ENCODE data around the gene CNEP1R1.
A peak's percentile ranks its signal among the peaks of the same experiment; 100 is the strongest.

CNEP1R1 gene

GRCh38 chr16:50035468-50035992 is 10.5 kb downstream of the CNEP1R1 start:
- no peak overlapping the region for H3K27ac ChIP-seq
- no peak for TF ChIP-seq CTCF (IDR thresholded peaks at IDR 0.05)
- no peak for DNase-seq (ENCODE audit: low spot score)
- no peak overlapping the region for H3K4me3 ChIP-seq

- DNase-seq (ENCODE audit: low spot score) = no peak
- no peak overlapping the region for H3K27ac ChIP-seq
- TF ChIP-seq CTCF (IDR thresholded peaks at IDR 0.05) = no peak
- H3K4me3 ChIP-seq = no peak overlapping the region
Observed at GRCh38 chr16:50036426-50036825, 11.4 kb downstream of the CNEP1R1 start.

- TF ChIP-seq CTCF (IDR thresholded peaks at IDR 0.05) = no peak
- Histone ChIP-seq H3K4me3 (no peak overlapping the region), H3K27ac (peak overlapping the region in 1 of 2 donors; percentile 53)
- DNase-seq (ENCODE audit: low spot score) = no peak
Observed at GRCh38 chr16:50037662-50038220, 12.7 kb downstream of the CNEP1R1 start.

- TF ChIP-seq CTCF (IDR thresholded peaks at IDR 0.05) = no peak
- H3K27ac ChIP-seq = peak overlapping the region in 1 of 2 donors; percentile 53
- H3K4me3 ChIP-seq = no peak overlapping the region
- no peak for DNase-seq (ENCODE audit: low spot score)
Observed at GRCh38 chr16:50038286-50038685, 13.3 kb downstream of the CNEP1R1 start.

GRCh38 chr16:50038756-50039529 is 13.9 kb downstream of the CNEP1R1 start:
- no peak for TF ChIP-seq CTCF (IDR thresholded peaks at IDR 0.05)
- no peak for DNase-seq (ENCODE audit: low spot score)
- Histone ChIP-seq H3K27ac (peak overlapping the region in 1 of 2 donors; percentile 45), H3K4me3 (no peak overlapping the region)

- H3K27ac ChIP-seq = no peak overlapping the region
- H3K4me3 ChIP-seq = no peak overlapping the region
- TF ChIP-seq CTCF (IDR thresholded peaks at IDR 0.05) = no peak
- no peak for DNase-seq (ENCODE audit: low spot score)
Observed at GRCh38 chr16:50040018-50040417, 15.0 kb downstream of the CNEP1R1 start.

- Histone ChIP-seq H3K27ac (no peak overlapping the region), H3K4me3 (no peak overlapping the region)
- DNase-seq (ENCODE audit: low spot score) = no peak
- TF ChIP-seq CTCF (IDR thresholded peaks at IDR 0.05) = no peak
Observed at GRCh38 chr16:50040710-50041109, 15.7 kb downstream of the CNEP1R1 start.
